Spinal cord (tissue), 10 donors: ENCODE data around the gene ADGRV1. TPM values are rescaled to one million over a fixed set of nuclear protein-coding genes. Genes with fewer than 3 reads are reported as not detected.
A peak's percentile ranks its signal among the peaks of the same experiment; 100 is the strongest.

Experiments
- DNase-seq, 6 donors: peaks; one replicate each; pipeline versions ENCODE4 v3.0.0 to v3.0.0-alpha.2; 2013 to 2015; ENCODE audit warnings: low spot score in 6 of 6, low read depth in 4 of 6
- H3K27ac ChIP-seq: one replicate; pipeline ENCODE4 v1.5.1; 2013; ENCODE audit warnings: low read depth, low read length, control low read depth
- H3K27me3 ChIP-seq: one replicate; pipeline ENCODE4 v1.6.1; 2013; ENCODE audit warnings: low read length; ENCODE audit not compliant: control insufficient read depth, insufficient read depth
- H3K36me3 ChIP-seq: one replicate; pipeline ENCODE4 v1.6.1; 2013; ENCODE audit warnings: low read length; ENCODE audit not compliant: control insufficient read depth, insufficient read depth
- H3K4me1 ChIP-seq: one replicate; pipeline ENCODE4 v1.6.1; 2013; ENCODE audit warnings: low read length; ENCODE audit not compliant: control insufficient read depth, insufficient read depth
- H3K4me3 ChIP-seq: one replicate; pipeline ENCODE4 v1.5.1; 2013; ENCODE audit warnings: low read depth, low read length, control low read depth
- H3K9me3 ChIP-seq: one replicate; pipeline ENCODE4 v1.6.1; 2013; ENCODE audit warnings: low read length; ENCODE audit not compliant: control insufficient read depth, insufficient read depth
- WGBS: methylation state at CpG from one replicate; pipeline ENCODE4 v1.1.5; 2013; ENCODE audit warnings: missing lambda C conversion rate; ENCODE audit not compliant: insufficient coverage; 5-methylcytosine and 5-hydroxymethylcytosine counted together
- polyA plus RNA-seq, 2 donors: library from polyadenylated mRNA; unstranded; fragments of 120-200 nt; gene quantifications; one replicate each; pipeline ENCODE4 v1.2.1, GENCODE V29; 2013; ENCODE audit not compliant: insufficient read length in 2 of 2
- total RNA-seq, 2 donors: library from RNA; depleted of rRNA in 1 of 2; stranded (reverse); fragments of 120-200 nt in 1 of 2; fragments of >200 nt in 1 of 2; gene quantifications; one replicate each; pipeline versions ENCODE4 v1.2.3 to v1.2.4, GENCODE V29; 2013 to 2014
- donor health status: healthy.

Gene ADGRV1
- total and polyA plus RNA-seq, 4 donors, result 72.0 to 180 (median 108) TPM

DNA sequence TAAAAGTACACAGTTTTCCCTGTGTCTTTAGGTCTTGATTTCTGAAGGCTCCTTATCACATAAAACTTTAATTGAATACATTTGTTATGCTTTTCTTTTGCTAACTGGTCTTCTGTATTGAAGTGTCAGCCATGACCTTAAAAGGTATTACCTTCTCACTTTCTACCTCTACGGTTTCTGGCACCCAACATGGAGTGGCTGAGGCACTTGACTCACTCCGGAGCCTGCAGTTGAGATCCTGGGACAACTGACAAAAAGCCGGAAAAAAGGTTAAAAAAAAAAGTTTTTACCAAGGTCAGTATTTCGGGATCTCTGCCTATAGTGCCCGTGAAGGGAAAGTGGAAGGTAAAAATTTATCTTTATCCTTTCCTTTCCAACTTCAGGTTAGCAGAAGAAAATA lies 627.5 kb downstream of the ADGRV1 start:
- Histone ChIP-seq H3K27me3 (no peaks in the 10 kb centered on the region), H3K9me3 (no peaks in the 10 kb centered on the region), H3K27ac (no peak overlapping the region), H3K36me3 (no peaks in the 10 kb centered on the region), H3K4me3 (no peak overlapping the region), H3K4me1 (peaks cover 2% of the 10 kb centered on the region)
- no peak for DNase-seq
- no CpG with 5 or more reads among the region's 5 CpGs for WGBS

DNA sequence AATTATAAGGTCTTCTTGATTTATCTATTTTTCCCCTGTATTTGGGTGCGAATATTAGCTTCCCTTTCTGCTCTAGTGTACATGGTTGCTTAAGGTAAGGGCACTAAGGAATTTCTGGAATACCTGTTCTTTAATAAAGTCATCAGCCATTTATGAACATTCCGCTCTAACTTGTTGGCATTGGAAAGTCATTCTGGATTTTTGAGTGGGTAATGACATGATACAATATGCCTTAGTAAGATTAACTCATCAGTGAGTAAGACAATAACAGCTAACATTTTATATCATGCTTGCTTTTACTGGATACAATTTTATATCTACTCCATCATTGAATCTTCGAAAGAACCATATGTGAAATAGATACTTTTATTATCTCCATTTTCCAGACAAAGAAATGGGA lies 628.4 kb downstream of the ADGRV1 start:
- Histone ChIP-seq H3K27me3 (no peaks in the 10 kb centered on the region), H3K4me1 (peaks cover 2% of the 10 kb centered on the region), H3K36me3 (no peaks in the 10 kb centered on the region), H3K4me3 (no peak overlapping the region), H3K27ac (no peak overlapping the region), H3K9me3 (no peaks in the 10 kb centered on the region)
- no peak for DNase-seq
- no CpG with 5 or more reads among the region's 3 CpGs for WGBS

DNA sequence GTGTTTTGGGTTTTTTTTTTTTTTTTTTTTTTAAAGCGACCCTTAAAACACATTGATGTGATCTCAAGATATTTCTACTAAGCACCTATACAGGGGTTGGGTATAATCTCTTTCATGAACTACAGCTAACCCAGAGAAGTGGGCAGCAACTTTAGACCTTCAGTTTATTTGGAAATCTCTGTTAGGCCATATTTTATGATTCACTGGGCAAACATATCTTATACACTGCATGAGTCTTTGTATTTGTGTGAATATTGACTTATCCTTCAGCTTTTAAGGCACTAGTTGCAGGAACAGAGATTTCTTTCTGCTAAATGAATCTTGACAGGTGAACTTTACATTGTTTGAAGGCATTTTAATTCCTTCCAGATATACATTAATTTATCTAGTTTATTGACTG lies 630.2 kb downstream of the ADGRV1 start:
- no peak for DNase-seq
- Histone ChIP-seq H3K36me3 (no peaks in the 10 kb centered on the region), H3K9me3 (no peaks in the 10 kb centered on the region), H3K4me1 (peaks cover 2% of the 10 kb centered on the region), H3K4me3 (no peak overlapping the region), H3K27me3 (no peaks in the 10 kb centered on the region), H3K27ac (no peak overlapping the region)
- WGBS, result no CpG with 5 or more reads among the region's 1 CpG

DNA sequence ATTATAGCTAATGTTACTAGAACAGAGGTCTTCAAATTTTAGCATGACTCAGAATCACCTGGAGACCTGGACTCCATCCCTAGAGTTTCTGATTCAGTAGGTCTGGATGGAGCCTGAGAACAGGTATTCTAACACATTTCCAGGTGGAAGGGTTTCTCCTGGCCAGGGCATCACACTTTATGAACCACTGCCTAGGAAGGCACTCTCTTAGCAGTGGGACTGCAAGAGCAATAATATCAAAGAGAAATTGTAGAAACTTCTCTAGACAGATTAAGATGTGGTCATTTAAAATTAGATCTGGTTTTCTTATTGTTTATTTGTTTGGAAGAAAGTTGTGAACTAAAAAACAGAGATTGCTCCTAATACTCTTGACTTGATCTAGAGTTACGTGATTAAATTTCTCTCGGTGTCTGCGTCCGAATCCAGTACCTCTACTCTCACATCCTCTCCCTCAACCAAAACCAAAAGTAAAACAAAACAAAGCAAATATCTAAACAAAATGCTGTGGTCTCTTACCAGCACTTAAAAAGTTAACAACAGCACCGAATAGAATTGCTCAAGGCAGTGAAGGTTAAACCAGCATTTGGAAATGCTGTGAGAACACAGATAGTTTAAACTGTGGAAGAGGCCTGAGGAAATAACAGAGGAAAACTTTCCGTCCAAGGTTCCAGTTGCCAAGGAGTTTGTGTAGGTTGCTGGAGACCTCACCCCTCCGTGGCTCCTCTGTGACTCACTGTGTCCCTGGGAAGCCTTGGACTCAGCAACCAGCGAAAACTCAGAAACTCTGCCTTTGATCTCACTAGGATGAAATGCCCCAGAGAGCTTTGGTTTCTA lies 631.1 kb downstream of the ADGRV1 start:
- peak in 3 of 6 donors; percentile 20 to 66 (median 31) for DNase-seq
- no peaks in the 10 kb centered on the region for H3K36me3 ChIP-seq

DNA sequence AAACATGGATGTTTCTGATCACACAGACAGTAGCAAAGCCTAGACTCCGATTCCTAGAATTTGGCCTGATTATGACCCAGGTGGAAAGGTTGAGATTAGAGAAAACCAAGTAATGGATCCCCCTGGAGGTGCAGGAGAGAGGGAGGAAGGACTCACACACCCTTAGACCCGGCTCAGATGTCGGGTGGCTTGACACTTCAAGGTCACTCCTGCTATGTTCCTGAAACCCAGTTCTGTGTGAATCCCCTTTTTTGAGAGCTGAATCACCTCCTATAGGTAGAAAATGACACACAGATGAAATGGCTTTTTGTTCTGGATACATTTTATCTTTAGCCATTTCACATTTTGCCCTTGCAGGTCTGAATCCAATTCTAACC lies 631.7 kb downstream of the ADGRV1 start:
- DNase-seq, result no peak
- no peaks in the 10 kb centered on the region for H3K9me3 ChIP-seq
- no peak overlapping the region for H3K4me3 ChIP-seq
- no peaks in the 10 kb centered on the region for H3K27me3 ChIP-seq
- 83% methylated on average over 2 of the region's 3 CpGs for WGBS
- peaks cover 5% of the 10 kb centered on the region for H3K4me1 ChIP-seq
- peak overlapping the region; percentile 48 for H3K27ac ChIP-seq
- H3K36me3 ChIP-seq, result no peaks in the 10 kb centered on the region

More for the DNA sequence above, 631.1 kb downstream of the ADGRV1 start:
- WGBS, result 64% methylated on average over 6 of the region's 8 CpGs
- Histone ChIP-seq H3K27ac (peak overlapping the region; percentile 48), H3K9me3 (no peaks in the 10 kb centered on the region), H3K4me3 (no peak overlapping the region), H3K27me3 (no peaks in the 10 kb centered on the region), H3K4me1 (peaks cover 2% of the 10 kb centered on the region)

DNA sequence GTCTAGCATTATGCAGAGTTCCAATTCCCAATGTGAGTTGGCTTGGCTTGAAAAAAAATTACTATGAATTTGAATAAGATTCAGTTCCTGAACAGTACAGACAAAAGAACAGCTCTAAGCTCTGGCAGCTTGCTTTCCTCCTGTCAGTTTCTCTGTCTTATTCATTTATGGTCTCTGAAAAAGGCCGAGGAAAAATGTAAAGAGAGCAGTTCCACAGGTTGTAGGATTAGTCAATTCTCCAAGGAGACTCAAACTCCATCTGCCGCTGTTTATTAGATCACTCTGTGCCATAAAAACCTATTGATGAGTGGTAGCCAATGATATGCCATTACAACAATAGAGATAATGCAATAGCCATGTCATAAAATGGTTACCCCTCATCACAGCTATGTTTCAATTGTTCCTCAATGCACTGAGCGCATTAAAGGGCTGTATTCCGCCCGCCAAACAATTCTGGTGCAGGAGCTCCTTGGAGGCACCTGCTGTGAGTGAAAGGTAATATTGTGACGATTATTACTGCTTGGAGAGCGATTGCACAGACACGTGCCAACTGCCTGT lies 636.3 kb downstream of the ADGRV1 start:
- no peak overlapping the region for H3K4me3 ChIP-seq
- peak in 5 of 6 donors; percentile 17 to 93 (median 32) for DNase-seq
- no peaks in the 10 kb centered on the region for H3K27me3 ChIP-seq
- H3K27ac ChIP-seq, result no peak overlapping the region
- 20% methylated on average over 2 of the region's 8 CpGs for WGBS
- no peaks in the 10 kb centered on the region for H3K9me3 ChIP-seq
- H3K4me1 ChIP-seq, result peaks cover 5% of the 10 kb centered on the region
- no peaks in the 10 kb centered on the region for H3K36me3 ChIP-seq

DNA sequence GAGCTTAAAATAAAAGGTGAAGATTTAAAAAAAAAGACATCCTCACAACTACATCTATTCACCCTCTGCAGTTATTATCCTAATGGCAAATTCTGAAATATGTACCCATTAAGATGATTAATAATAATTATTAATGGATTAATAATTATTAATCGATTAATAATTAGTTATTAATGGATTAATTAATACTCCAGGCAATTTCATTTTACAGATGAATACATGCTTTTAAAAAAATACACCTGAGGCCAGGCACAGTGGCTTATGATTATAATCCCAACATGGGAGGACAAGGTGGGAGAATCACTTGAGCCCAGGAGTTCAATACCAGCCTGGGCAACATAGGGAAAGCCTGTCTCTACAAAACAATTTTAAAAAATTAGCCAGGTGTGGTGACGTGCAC lies 642.1 kb downstream of the ADGRV1 start:
- Histone ChIP-seq H3K9me3 (no peaks in the 10 kb centered on the region), H3K4me3 (no peak overlapping the region), H3K36me3 (no peaks in the 10 kb centered on the region), H3K27ac (no peak overlapping the region), H3K27me3 (no peaks in the 10 kb centered on the region), H3K4me1 (no peaks in the 10 kb centered on the region)
- WGBS, result 88% methylated on average over 1 of the region's 2 CpGs
- no peak for DNase-seq

DNA sequence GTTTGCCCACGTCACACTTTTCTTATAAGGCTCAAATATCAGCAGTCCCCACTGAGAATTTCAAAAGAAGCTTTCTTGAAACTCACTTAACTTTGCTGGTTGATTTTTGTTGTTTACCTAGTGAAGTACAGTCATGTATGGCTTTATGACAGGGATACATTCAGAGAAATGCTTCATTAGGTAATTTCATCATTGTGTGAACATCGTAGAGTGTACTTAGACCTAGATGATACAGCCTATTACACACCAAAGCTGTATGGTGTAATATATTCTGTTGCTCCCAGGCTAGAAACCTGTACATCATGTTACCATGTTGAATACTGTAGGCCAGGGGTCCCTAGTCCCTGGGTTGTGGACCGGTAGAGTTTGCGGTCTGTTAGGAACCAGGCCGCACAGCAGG lies 647.5 kb downstream of the ADGRV1 start:
- Histone ChIP-seq H3K27me3 (no peaks in the 10 kb centered on the region), H3K27ac (no peak overlapping the region), H3K36me3 (no peaks in the 10 kb centered on the region), H3K4me3 (no peak overlapping the region), H3K4me1 (no peaks in the 10 kb centered on the region), H3K9me3 (no peaks in the 10 kb centered on the region)
- no peak for DNase-seq
- 96% methylated on average over 3 of the region's 5 CpGs for WGBS

DNA sequence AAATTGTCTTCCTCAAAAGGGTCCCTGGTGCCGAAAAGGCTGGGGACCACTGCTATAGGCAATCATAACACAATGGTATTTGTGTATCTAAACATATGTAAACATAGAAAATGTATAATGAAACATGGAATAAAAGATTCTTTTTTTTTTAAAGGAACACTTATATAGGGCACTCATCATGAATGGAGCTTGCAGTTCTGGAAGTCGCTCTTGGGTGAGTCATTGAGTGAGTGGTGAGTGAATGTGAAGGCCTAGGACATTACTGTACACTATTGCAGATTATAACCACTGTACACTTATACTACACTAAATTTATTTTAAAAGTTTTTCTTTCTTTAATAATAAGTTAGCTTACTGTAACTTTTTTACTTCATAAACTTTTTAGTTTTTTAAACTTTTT lies 648.1 kb downstream of the ADGRV1 start:
- Histone ChIP-seq H3K4me3 (no peak overlapping the region), H3K9me3 (no peaks in the 10 kb centered on the region)

DNA sequence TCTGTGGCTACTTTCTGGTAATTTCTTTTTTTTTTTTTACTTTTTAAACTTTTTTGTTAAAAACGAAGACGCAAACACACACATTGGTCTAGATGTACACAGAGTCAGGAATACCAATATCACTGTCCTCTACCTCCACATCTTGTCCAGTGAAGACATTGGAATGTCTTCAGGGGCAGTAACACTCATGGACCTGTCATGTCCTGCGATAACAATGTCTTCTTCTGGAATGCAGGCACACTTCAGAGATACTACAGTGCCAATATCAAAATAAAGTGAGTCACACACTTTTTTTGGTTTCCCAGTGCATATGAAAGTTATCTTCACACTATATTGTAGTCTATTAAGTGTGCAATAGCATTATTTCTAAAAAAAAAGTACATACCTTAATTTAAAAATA lies 648.7 kb downstream of the ADGRV1 start:
- DNase-seq, result no peak
- no peak overlapping the region for H3K27ac ChIP-seq
- no peaks in the 10 kb centered on the region for H3K9me3 ChIP-seq
- H3K36me3 ChIP-seq, result no peaks in the 10 kb centered on the region
- no peaks in the 10 kb centered on the region for H3K4me1 ChIP-seq
- no peak overlapping the region for H3K4me3 ChIP-seq
- WGBS, result 93% methylated on average over 2 of the region's 3 CpGs
- no peaks in the 10 kb centered on the region for H3K27me3 ChIP-seq

More for the DNA sequence above, 648.1 kb downstream of the ADGRV1 start:
- DNase-seq, result no peak
- Histone ChIP-seq H3K27me3 (no peaks in the 10 kb centered on the region), H3K4me1 (no peaks in the 10 kb centered on the region), H3K27ac (no peak overlapping the region), H3K36me3 (no peaks in the 10 kb centered on the region)
- no CpG with 5 or more reads among the region's 2 CpGs for WGBS
